ENCODE results near the gene COPB2.

GRCh38 chr3:139320551-139321309 lies 68.7 kb downstream of the COPB2 start:
- TF ChIP-seq CTCF (IDR thresholded peaks at IDR 0.05) (no peak), IRF3 (IDR thresholded peaks at IDR 0.05; ENCODE audit: low read depth, low read length) (no peak), USF2 (IDR thresholded peaks at IDR 0.05; ENCODE audit: borderline replicate concordance, low read depth, low read length) (no peak)

All from SK-N-SH (cell line).